CD4-positive, alpha-beta T cell treated with Interferon gamma for 1 hour (primary cell): ENCODE results near the gene KPNA4.
"Not testable (repeated sequence)": the region's sequence is repeated elsewhere in the genome, so short reads cannot be mapped to it uniquely, and the experiment has no call there.

Experiments
- DNase-seq: peaks from one replicate; pipeline ENCODE4 v3.0.0-alpha.2; 2020

KPNA4 gene

GRCh38 chr3:160565442-160566403 lies at the start of gene KPNA4:
TSS of gene KPNA4 (minus strand) at chr3:160565571. CDS start at chr3:160565282, 289 bp downstream.
- peak; percentile 97 for DNase-seq

GRCh38 chr3:160613661-160614060 lies 48.3 kb upstream of the KPNA4 start:
- DNase-seq = no peak

GRCh38 chr3:160612386-160613075 lies 47.2 kb upstream of the KPNA4 start:
- no peak for DNase-seq

GRCh38 chr3:160611141-160611540 lies 45.8 kb upstream of the KPNA4 start:
- DNase-seq = no peak

- no peak for DNase-seq
Measured at GRCh38 chr3:160608870-160609269, 43.5 kb upstream of the KPNA4 start.

- no peak for DNase-seq
Measured at GRCh38 chr3:160607826-160608225, 42.5 kb upstream of the KPNA4 start.

- no peak for DNase-seq
Measured at GRCh38 chr3:160605315-160605714, 39.9 kb upstream of the KPNA4 start.

- not testable (repeated sequence) for DNase-seq
Measured at GRCh38 chr3:160603845-160604244, 38.5 kb upstream of the KPNA4 start.

- no peak for DNase-seq
Measured at GRCh38 chr3:160602259-160602658, 36.9 kb upstream of the KPNA4 start.

GRCh38 chr3:160601288-160601687 lies 35.9 kb upstream of the KPNA4 start:
- no peak for DNase-seq

GRCh38 chr3:160598865-160599264 lies 33.5 kb upstream of the KPNA4 start:
- no peak for DNase-seq

- DNase-seq = no peak
Measured at GRCh38 chr3:160588023-160588422, 22.7 kb upstream of the KPNA4 start.

- DNase-seq = no peak
Measured at GRCh38 chr3:160587105-160587504, 21.7 kb upstream of the KPNA4 start.

- no peak for DNase-seq
Measured at GRCh38 chr3:160586679-160587078, 21.3 kb upstream of the KPNA4 start.

- no peak for DNase-seq
Measured at GRCh38 chr3:160583451-160583850, 18.1 kb upstream of the KPNA4 start.

GRCh38 chr3:160580938-160581337 lies 15.6 kb upstream of the KPNA4 start:
- DNase-seq = no peak

GRCh38 chr3:160577556-160578195 lies 12.3 kb upstream of the KPNA4 start:
- DNase-seq = no peak

GRCh38 chr3:160577093-160577492 lies 11.7 kb upstream of the KPNA4 start:
- no peak for DNase-seq

GRCh38 chr3:160576621-160577020 lies 11.2 kb upstream of the KPNA4 start:
- no peak for DNase-seq

- DNase-seq = no peak
Measured at GRCh38 chr3:160575589-160575988, 10.2 kb upstream of the KPNA4 start.

GRCh38 chr3:160574636-160575035 lies 9.3 kb upstream of the KPNA4 start:
- DNase-seq = no peak

- not testable (repeated sequence) for DNase-seq
Measured at GRCh38 chr3:160573955-160574525, 8.7 kb upstream of the KPNA4 start.
